DND-41 (cell line): ENCODE measurements around the gene TARBP2.

Experiments
- EZH2 ChIP-seq: IDR thresholded peaks from 3 replicates; pipeline ENCODE4 v1.6.1; 2012; ENCODE audit warnings: borderline replicate concordance, low read depth, mild to moderate bottlenecking, moderate library complexity, low read length, inconsistent platforms; ENCODE audit not compliant: severe bottlenecking
- TF ChIP-seq, protein P1 (sequence below): IDR thresholded peaks from 2 replicates; pipeline ENCODE4 v1.5.1; 2012; ENCODE audit warnings: borderline replicate concordance, low read length, moderate library complexity, mild to moderate bottlenecking; ENCODE audit not compliant: poor library complexity, severe bottlenecking; ENCODE audit errors: extremely low read depth

DNA sequence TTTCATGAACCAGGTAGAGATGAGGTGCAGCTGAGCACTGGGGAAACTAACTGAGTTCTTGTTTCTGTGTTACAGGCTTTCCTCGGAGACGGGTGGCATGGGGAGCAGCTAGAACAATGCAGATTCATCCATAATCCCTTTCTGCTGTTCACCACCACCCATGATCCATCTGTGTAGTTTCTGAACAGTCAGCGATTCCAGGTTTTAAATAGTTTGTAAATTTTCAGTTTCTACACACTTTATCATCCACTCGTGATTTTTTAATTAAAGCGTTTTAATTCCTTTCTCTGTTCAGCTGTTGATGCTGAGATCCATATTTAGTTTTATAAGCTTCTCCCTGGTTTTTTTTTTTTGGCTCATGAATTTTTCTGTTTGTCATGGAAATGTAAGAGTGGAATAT, 21.8 kb upstream of the TARBP2 start:
- TF ChIP-seq, protein P1, sequence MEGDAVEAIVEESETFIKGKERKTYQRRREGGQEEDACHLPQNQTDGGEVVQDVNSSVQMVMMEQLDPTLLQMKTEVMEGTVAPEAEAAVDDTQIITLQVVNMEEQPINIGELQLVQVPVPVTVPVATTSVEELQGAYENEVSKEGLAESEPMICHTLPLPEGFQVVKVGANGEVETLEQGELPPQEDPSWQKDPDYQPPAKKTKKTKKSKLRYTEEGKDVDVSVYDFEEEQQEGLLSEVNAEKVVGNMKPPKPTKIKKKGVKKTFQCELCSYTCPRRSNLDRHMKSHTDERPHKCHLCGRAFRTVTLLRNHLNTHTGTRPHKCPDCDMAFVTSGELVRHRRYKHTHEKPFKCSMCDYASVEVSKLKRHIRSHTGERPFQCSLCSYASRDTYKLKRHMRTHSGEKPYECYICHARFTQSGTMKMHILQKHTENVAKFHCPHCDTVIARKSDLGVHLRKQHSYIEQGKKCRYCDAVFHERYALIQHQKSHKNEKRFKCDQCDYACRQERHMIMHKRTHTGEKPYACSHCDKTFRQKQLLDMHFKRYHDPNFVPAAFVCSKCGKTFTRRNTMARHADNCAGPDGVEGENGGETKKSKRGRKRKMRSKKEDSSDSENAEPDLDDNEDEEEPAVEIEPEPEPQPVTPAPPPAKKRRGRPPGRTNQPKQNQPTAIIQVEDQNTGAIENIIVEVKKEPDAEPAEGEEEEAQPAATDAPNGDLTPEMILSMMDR: no peak
- no peak for TF ChIP-seq EZH2
